Anterior cingulate cortex (tissue), 58 donors: ENCODE data around the gene TNFRSF12A.

Source experiments
- DNase-seq, 58 donors: peaks; one replicate each; lab custom pipeline; 2025; lab: John Stamatoyannopoulos, UW

The TNFRSF12A gene

GRCh38 chr16:2985462-2985861 is 34.7 kb upstream of the TNFRSF12A start:
- DNase-seq: no peak

- DNase-seq: peak in 5 of 58 donors; percentile 12 to 37 (median 15)
Measured at GRCh38 chr16:2985893-2986355, 34.2 kb upstream of the TNFRSF12A start.

GRCh38 chr16:2986623-2987188 is 33.5 kb upstream of the TNFRSF12A start:
- DNase-seq: no peak

GRCh38 chr16:2987286-2987685 is 32.9 kb upstream of the TNFRSF12A start:
- DNase-seq: no peak

GRCh38 chr16:2987833-2988232 is 32.3 kb upstream of the TNFRSF12A start:
- DNase-seq: no peak

- DNase-seq: no peak
Measured at GRCh38 chr16:2988590-2989099, 31.5 kb upstream of the TNFRSF12A start.

GRCh38 chr16:2990891-2991290 is 29.3 kb upstream of the TNFRSF12A start:
- no peak for DNase-seq

- no peak for DNase-seq
Measured at GRCh38 chr16:2991566-2992261, 28.5 kb upstream of the TNFRSF12A start.

GRCh38 chr16:2992383-2993081 is 27.6 kb upstream of the TNFRSF12A start:
- DNase-seq: no peak

GRCh38 chr16:2996298-2996697 is 23.9 kb upstream of the TNFRSF12A start:
- DNase-seq: no peak

GRCh38 chr16:2999929-3000328 is 20.2 kb upstream of the TNFRSF12A start:
- DNase-seq: no peak

GRCh38 chr16:3000540-3000939 is 19.6 kb upstream of the TNFRSF12A start:
- no peak for DNase-seq

- no peak for DNase-seq
Measured at GRCh38 chr16:3001316-3001715, 18.9 kb upstream of the TNFRSF12A start.

GRCh38 chr16:3003582-3004270 is 16.4 kb upstream of the TNFRSF12A start:
- DNase-seq: peak; percentile 75 to 99 (median 98)

- peak in 2 of 58 donors; percentile 14 to 30 for DNase-seq
Measured at GRCh38 chr16:3004319-3004718, 15.8 kb upstream of the TNFRSF12A start.

- no peak for DNase-seq
Measured at GRCh38 chr16:3004781-3005284, 15.3 kb upstream of the TNFRSF12A start.

GRCh38 chr16:3007059-3007956 is 12.9 kb upstream of the TNFRSF12A start:
- DNase-seq: no peak

- DNase-seq: peak in 3 of 58 donors; percentile 6 to 20 (median 12)
Measured at GRCh38 chr16:3007957-3008689, 12.0 kb upstream of the TNFRSF12A start.

GRCh38 chr16:3008690-3009037 is 11.5 kb upstream of the TNFRSF12A start:
- no peak for DNase-seq
